Loucy (cell line): ENCODE measurements around the gene PTGIS.

Experiments used
- H2AFZ ChIP-seq: fragments of 200-600 bp; sonication (generic); 2 replicates; pipeline ENCODE4 v1.6.0; 2016; ENCODE audit warnings: antibody characterized with exemption, mild to moderate bottlenecking, low read length, moderate library complexity
- H3F3A ChIP-seq: fragments of 200-600 bp; 2 replicates; pipeline ENCODE4 v1.6.0; 2016; ENCODE audit warnings: antibody characterized with exemption, low read depth, mild to moderate bottlenecking
- H3K27me3 ChIP-seq: fragments of 200-600 bp; sonication (generic); 2 replicates; pipeline ENCODE4 v1.6.1; 2014; ENCODE audit warnings: low read length, mild to moderate bottlenecking; ENCODE audit not compliant: insufficient read depth, poor library complexity, severe bottlenecking
- H3K36me3 ChIP-seq: fragments of 200-600 bp; sonication (generic); 2 replicates; pipeline ENCODE4 v1.6.1; 2016; ENCODE audit warnings: low read length; ENCODE audit not compliant: insufficient read depth
- H3K4me1 ChIP-seq: fragments of 200-600 bp; sonication (generic); 2 replicates; pipeline ENCODE4 v1.5.1; 2014; ENCODE audit warnings: low read length, mild to moderate bottlenecking; ENCODE audit not compliant: insufficient read depth, poor library complexity, severe bottlenecking
- H3K4me2 ChIP-seq: fragments of 200-600 bp; sonication (generic); 2 replicates; pipeline ENCODE4 v1.6.0; 2014; ENCODE audit warnings: antibody characterized with exemption, low read length, low read depth, mild to moderate bottlenecking; ENCODE audit not compliant: poor library complexity, severe bottlenecking
- H3K4me3 ChIP-seq: fragments of 200-600 bp; sonication (generic); 2 replicates; pipeline ENCODE4 v1.5.1; 2014; ENCODE audit warnings: low read length, mild to moderate bottlenecking, mixed read lengths; ENCODE audit not compliant: poor library complexity, severe bottlenecking
- H3K79me2 ChIP-seq: fragments of 200-600 bp; sonication (generic); 2 replicates; pipeline ENCODE4 v1.6.1; 2014; ENCODE audit warnings: low read length; ENCODE audit not compliant: insufficient read depth
- H3K9ac ChIP-seq: fragments of 200-600 bp; sonication (generic); 2 replicates; pipeline ENCODE4 v1.6.0; 2014; ENCODE audit warnings: mild to moderate bottlenecking, low read depth, low read length, moderate library complexity; ENCODE audit not compliant: poor library complexity, severe bottlenecking
- H3K9me2 ChIP-seq: fragments of 200-600 bp; sonication (generic); replicated peaks from 2 replicates; pipeline ENCODE4 v1.6.1; 2016; ENCODE audit warnings: low read depth, low read length, mixed read lengths
- H3K9me3 ChIP-seq: fragments of 200-600 bp; sonication (generic); 2 replicates; pipeline ENCODE4 v1.6.1; 2014; ENCODE audit warnings: mild to moderate bottlenecking, antibody characterized with exemption, low read length, low read depth; ENCODE audit not compliant: insufficient read depth
- H4K20me1 ChIP-seq: fragments of 200-600 bp; sonication (generic); 2 replicates; pipeline ENCODE4 v1.6.0; 2014; ENCODE audit warnings: antibody characterized with exemption, low read length, mild to moderate bottlenecking; ENCODE audit not compliant: insufficient read depth, poor library complexity, severe bottlenecking
- EZH2phosphoT487 ChIP-seq: fragments of 200-600 bp; IDR thresholded peaks from 2 replicates; pipeline ENCODE4 v1.6.1; 2018; ENCODE audit warnings: antibody characterized with exemption, mild to moderate bottlenecking, moderate library complexity, borderline replicate concordance
- TF ChIP-seq, protein P1 (sequence below): fragments of 200-600 bp; sonication (generic); conservative IDR thresholded peaks from 2 replicates; pipeline ENCODE4 v1.5.1; 2014; ENCODE audit warnings: mild to moderate bottlenecking, antibody characterized with exemption, low read length

PTGIS gene

DNA sequence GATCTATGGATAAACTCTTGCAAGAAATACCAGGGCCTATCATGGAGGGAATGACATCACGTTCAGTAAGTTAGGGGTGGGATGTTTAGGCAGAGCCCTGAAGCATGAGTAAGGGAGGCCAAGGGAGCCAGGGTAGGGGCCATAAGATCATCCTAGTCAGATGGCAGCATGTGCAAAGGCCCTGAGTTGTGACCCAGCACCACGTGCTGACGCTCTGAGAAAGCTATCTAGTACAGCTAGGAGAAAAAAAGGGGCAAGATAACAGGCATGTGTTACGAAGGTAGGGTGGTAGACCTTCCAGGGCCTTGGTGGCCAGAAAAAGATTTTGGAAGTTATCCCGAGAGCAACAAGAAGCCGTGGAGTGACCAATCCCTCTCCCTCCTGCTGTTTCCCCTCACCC, 107.8 kb downstream of the PTGIS start:
- Histone ChIP-seq H2AFZ (no peak overlapping the region), H3K4me3 (no peak overlapping the region), H3K79me2 (no peaks in the 10 kb centered on the region), H4K20me1 (no peaks in the 10 kb centered on the region), H3K4me2 (no peak overlapping the region), H3K9me2 (no peaks in the 10 kb centered on the region), H3F3A (no peaks in the 10 kb centered on the region), H3K4me1 (no peaks in the 10 kb centered on the region), H3K27me3 (no peaks in the 10 kb centered on the region), H3K36me3 (no peaks in the 10 kb centered on the region), H3K9ac (no peak overlapping the region), H3K9me3 (no peaks in the 10 kb centered on the region)
- no peak for TF ChIP-seq EZH2phosphoT487

DNA sequence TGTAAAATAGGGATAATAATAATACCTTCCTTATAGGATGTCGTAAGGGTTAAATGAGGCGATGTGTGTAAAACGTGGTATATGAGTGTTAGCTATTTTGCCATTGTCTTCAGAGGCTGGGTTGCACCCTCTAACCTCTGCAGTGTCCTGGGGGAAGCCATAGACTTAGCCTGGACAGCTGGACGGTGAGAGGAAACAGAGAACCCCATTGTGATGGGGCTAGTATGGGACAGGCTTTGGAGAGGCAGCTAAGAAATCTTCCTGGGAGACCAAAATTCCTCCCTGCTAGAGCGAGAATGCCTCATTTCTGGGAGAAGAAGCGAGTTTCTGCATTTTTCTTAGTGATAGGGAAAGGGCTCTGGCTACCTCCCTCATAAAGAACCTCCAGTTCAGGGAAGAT, 108.3 kb downstream of the PTGIS start:
- Histone ChIP-seq H3K9ac (no peak overlapping the region), H3K79me2 (no peaks in the 10 kb centered on the region), H3K9me3 (no peaks in the 10 kb centered on the region), H2AFZ (no peak overlapping the region), H3K9me2 (no peaks in the 10 kb centered on the region), H3K4me2 (no peak overlapping the region), H3K36me3 (no peaks in the 10 kb centered on the region), H4K20me1 (no peaks in the 10 kb centered on the region), H3F3A (no peaks in the 10 kb centered on the region), H3K4me1 (no peaks in the 10 kb centered on the region), H3K27me3 (no peaks in the 10 kb centered on the region), H3K4me3 (no peak overlapping the region)
- no peak for TF ChIP-seq EZH2phosphoT487
- TF ChIP-seq, protein P1, sequence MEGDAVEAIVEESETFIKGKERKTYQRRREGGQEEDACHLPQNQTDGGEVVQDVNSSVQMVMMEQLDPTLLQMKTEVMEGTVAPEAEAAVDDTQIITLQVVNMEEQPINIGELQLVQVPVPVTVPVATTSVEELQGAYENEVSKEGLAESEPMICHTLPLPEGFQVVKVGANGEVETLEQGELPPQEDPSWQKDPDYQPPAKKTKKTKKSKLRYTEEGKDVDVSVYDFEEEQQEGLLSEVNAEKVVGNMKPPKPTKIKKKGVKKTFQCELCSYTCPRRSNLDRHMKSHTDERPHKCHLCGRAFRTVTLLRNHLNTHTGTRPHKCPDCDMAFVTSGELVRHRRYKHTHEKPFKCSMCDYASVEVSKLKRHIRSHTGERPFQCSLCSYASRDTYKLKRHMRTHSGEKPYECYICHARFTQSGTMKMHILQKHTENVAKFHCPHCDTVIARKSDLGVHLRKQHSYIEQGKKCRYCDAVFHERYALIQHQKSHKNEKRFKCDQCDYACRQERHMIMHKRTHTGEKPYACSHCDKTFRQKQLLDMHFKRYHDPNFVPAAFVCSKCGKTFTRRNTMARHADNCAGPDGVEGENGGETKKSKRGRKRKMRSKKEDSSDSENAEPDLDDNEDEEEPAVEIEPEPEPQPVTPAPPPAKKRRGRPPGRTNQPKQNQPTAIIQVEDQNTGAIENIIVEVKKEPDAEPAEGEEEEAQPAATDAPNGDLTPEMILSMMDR, result no peak

DNA sequence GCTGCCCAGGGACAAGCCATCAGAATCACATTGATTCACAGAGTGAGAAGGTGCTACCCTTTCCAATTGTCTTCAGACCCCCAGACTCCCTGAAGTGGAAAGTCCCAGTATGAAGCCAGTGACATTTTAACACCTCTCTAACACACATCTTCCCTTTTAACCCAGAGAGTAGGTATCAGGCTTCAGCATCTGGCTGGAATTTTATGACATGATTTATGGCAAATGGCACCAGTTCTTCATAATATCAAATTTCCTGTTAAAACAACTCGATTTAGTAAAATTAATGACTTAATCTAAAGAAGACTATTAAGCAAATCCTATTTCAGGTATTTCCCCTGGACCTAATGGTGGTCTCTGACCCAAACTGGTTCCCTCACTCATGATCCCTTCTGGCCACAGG, 110.5 kb downstream of the PTGIS start:
- H3K9me2 ChIP-seq, result no peaks in the 10 kb centered on the region
- no peaks in the 10 kb centered on the region for H3K36me3 ChIP-seq
- no peak for TF ChIP-seq EZH2phosphoT487
- no peaks in the 10 kb centered on the region for H3K79me2 ChIP-seq
- no peaks in the 10 kb centered on the region for H3K4me1 ChIP-seq
- H4K20me1 ChIP-seq, result no peaks in the 10 kb centered on the region
- no peak overlapping the region for H3K4me3 ChIP-seq
- H3K9me3 ChIP-seq, result no peaks in the 10 kb centered on the region
- no peaks in the 10 kb centered on the region for H3F3A ChIP-seq
- H3K27me3 ChIP-seq, result no peaks in the 10 kb centered on the region
- no peak overlapping the region for H3K4me2 ChIP-seq
- H2AFZ ChIP-seq, result no peak overlapping the region
- no peak overlapping the region for H3K9ac ChIP-seq

DNA sequence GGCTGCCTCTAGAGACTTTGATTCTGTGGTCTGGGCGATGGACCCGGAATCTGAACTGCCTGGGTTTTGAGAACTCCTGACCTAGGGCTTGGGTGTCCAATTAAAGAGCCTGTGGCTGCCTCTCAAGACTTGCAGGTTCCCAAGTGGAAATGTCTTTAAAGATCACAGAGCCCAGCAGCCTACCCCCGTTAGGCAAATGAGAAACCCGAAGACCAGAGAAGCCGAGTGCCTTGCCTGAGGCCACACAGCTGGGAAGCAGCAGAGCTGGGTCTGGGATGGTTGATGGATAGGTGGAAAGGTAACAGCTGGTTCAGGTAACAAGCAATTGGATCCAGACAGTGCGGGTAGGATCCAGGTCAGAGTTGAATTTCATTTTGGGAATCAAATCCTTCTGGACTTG, 111.3 kb downstream of the PTGIS start:
- Histone ChIP-seq H3K9me2 (no peaks in the 10 kb centered on the region), H3K9me3 (no peaks in the 10 kb centered on the region), H3K36me3 (no peaks in the 10 kb centered on the region), H3K4me2 (no peak overlapping the region), H3K79me2 (no peaks in the 10 kb centered on the region), H3F3A (no peaks in the 10 kb centered on the region), H3K4me3 (no peak overlapping the region), H3K9ac (no peak overlapping the region), H4K20me1 (no peaks in the 10 kb centered on the region), H3K4me1 (no peaks in the 10 kb centered on the region), H3K27me3 (no peaks in the 10 kb centered on the region), H2AFZ (no peak overlapping the region)
- TF ChIP-seq, protein P1, result no peak
- no peak for TF ChIP-seq EZH2phosphoT487
